B cell (primary cell): Measurements from ENCODE around the gene MFSD12. TPM values are rescaled to one million over a fixed set of nuclear protein-coding genes. Genes with fewer than 3 reads are reported as not detected.

Experiments used
- ATAC-seq: fragments of 200-7000 bp; cut with Tn5 transposase; one replicate; pipeline ENCODE4 v1.10.0; 2021; ENCODE audit warnings: low read depth, mild to moderate bottlenecking, moderate number of reproducible peaks, moderate library complexity
- CTCF ChIA-PET: fragments of 350-600 bp; sonication (Branson Sonifier 250); formaldehyde crosslinking; loops from one replicate; lab custom pipeline; 2021; ENCODE audit warnings: antibody characterized with exemption, inconsistent platforms; lab: Charles Lee
- POLR2A ChIA-PET: fragments of 350-600 bp; sonication (Branson Sonifier 250); formaldehyde crosslinking; loops from one replicate; lab custom pipeline; 2021; ENCODE audit warnings: antibody characterized with exemption; lab: Charles Lee
- DNase-seq: peaks from one replicate; pipeline ENCODE4 v3.0.0; 2013
- H2AFZ ChIP-seq: 2 replicates; pipeline ENCODE4 v1.6.1; 2012; ENCODE audit warnings: mild to moderate bottlenecking, low read depth, low read length; ENCODE audit not compliant: insufficient read depth, poor library complexity, severe bottlenecking
- H3K27ac ChIP-seq, 2 donors: 1 replicate in 1 of 2; 2 replicates in 1 of 2; pipeline ENCODE4 v1.5.1; 2012 to 2013; ENCODE audit warnings: low read length in 2 of 2, mild to moderate bottlenecking in 2 of 2, moderate library complexity in 1 of 2
- H3K27me3 ChIP-seq, 4 experiments: fragments of 200-600 bp in 1 of 4; sonication (generic) in 1 of 4; replicated peaks in 1 of 4; 1 replicate in 2 of 4; 2 replicates in 2 of 4; pipeline versions ENCODE4 v1.6.1 to v1.7.0; 2013 to 2016; ENCODE audit warnings: low read length in 3 of 4, mild to moderate bottlenecking in 2 of 4, mixed read lengths in 1 of 4, moderate library complexity in 1 of 4; ENCODE audit not compliant: insufficient read depth in 4 of 4, control insufficient read depth in 3 of 4; ENCODE audit errors: control extremely low read depth in 1 of 4
- H3K36me3 ChIP-seq, 2 experiments: replicated peaks in 1 of 2; 1 replicate in 1 of 2; 2 replicates in 1 of 2; pipeline versions ENCODE4 v1.6.1 to v1.7.1; 2013; ENCODE audit warnings: low read length in 1 of 2; ENCODE audit not compliant: insufficient read depth in 2 of 2, control insufficient read depth in 1 of 2; ENCODE audit errors: control extremely low read depth in 1 of 2, extremely low read depth in 1 of 2
- H3K4me1 ChIP-seq, 2 donors: fragments of 200-600 bp in 1 of 2; sonication (generic) in 1 of 2; 1 replicate in 1 of 2; 2 replicates in 1 of 2; pipeline versions ENCODE4 v1.5.1 to v1.6.1; 2013 to 2017; ENCODE audit warnings: low read length in 2 of 2; ENCODE audit not compliant: control insufficient read depth in 2 of 2, insufficient read depth in 2 of 2
- H3K4me2 ChIP-seq: replicated peaks from 2 replicates; pipeline ENCODE3; 2012; ENCODE audit warnings: mild to moderate bottlenecking, low read depth, low read length; ENCODE audit not compliant: poor library complexity, severe bottlenecking
- H3K4me3 ChIP-seq, 5 experiments: fragments of 200-600 bp in 1 of 5; sonication (generic) in 1 of 5; 1 replicate in 3 of 5; 2 replicates in 2 of 5; pipeline versions ENCODE4 v1.5.1 to v1.7.0; 2011 to 2016; ENCODE audit warnings: low read length in 4 of 5, mild to moderate bottlenecking in 4 of 5, low read depth in 2 of 5, control low read depth in 1 of 5, moderate library complexity in 1 of 5; ENCODE audit not compliant: insufficient read depth in 1 of 5; ENCODE audit errors: control extremely low read depth in 1 of 5, extremely low read depth in 1 of 5
- H3K79me2 ChIP-seq: fragments of 200-600 bp; sonication (generic); one replicate; pipeline ENCODE4 v1.6.0; 2016; ENCODE audit warnings: low read length; ENCODE audit not compliant: control insufficient read depth, insufficient read depth
- H3K9ac ChIP-seq: fragments of 200-600 bp; sonication (generic); 2 replicates; pipeline ENCODE4 v1.6.1; 2017; ENCODE audit warnings: mild to moderate bottlenecking, low read length, moderate library complexity
- H3K9me3 ChIP-seq, 3 donors: one replicate each; pipeline versions ENCODE4 v1.6.1 to v1.7.1; 2013; ENCODE audit warnings: low read length in 2 of 3; ENCODE audit not compliant: control insufficient read depth in 2 of 3, insufficient read depth in 1 of 3; ENCODE audit errors: control extremely low read depth in 1 of 3
- H4K20me1 ChIP-seq: 2 replicates; pipeline ENCODE4 v1.6.0; 2012; ENCODE audit warnings: mild to moderate bottlenecking, low read length; ENCODE audit not compliant: insufficient read depth, control insufficient read depth, poor library complexity, severe bottlenecking
- H3K27ac Mint-ChIP-seq: one replicate; pipeline ENCODE4 v1.8.0; 2021; ENCODE audit warnings: mixed read lengths
- H3K27me3 Mint-ChIP-seq: one replicate; pipeline ENCODE4 v1.8.0; 2021; ENCODE audit warnings: mixed read lengths
- H3K4me1 Mint-ChIP-seq: one replicate; pipeline ENCODE4 v1.8.0; 2021; ENCODE audit warnings: mixed read lengths
- H3K4me3 Mint-ChIP-seq: one replicate; pipeline ENCODE4 v1.8.0; 2021; ENCODE audit warnings: mixed read lengths
- H3K9me3 Mint-ChIP-seq: one replicate; pipeline ENCODE4 v1.8.0; 2022; ENCODE audit warnings: mixed read lengths; ENCODE audit not compliant: insufficient read depth
- CTCF ChIP-seq: fragments of 200-600 bp; IDR thresholded peaks from one replicate; pipeline ENCODE4 v1.8.0; 2022; ENCODE audit warnings: antibody characterized with exemption, mild to moderate bottlenecking
- EZH2 ChIP-seq: IDR thresholded peaks from 2 replicates; pipeline ENCODE4 v1.6.1; 2012; ENCODE audit warnings: borderline replicate concordance, low read depth, mild to moderate bottlenecking, moderate library complexity, low read length; ENCODE audit not compliant: insufficient read depth, poor library complexity, severe bottlenecking
- WGBS: methylation state at CpG from one replicate; pipeline ENCODE4 v1.1.5; 2013; ENCODE audit warnings: missing lambda C conversion rate; ENCODE audit not compliant: insufficient coverage; 5-methylcytosine and 5-hydroxymethylcytosine counted together
- intact Hi-C: fragments of 100-400 bp; cut with micrococcal nuclease; formaldehyde crosslinking; loops from one replicate; pipeline ENCODE4 v1.10.0; 2022
- polyA plus RNA-seq: library from polyadenylated mRNA; depleted of rRNA; stranded (reverse); fragments of >200 nt; gene quantifications from 2 replicates; pipeline ENCODE4 v1.2.3, GENCODE V29; 2012
- total RNA-seq, 2 donors: library from RNA; stranded (reverse); fragments of 120-200 nt in 1 of 2; gene quantifications; 1 replicate in 1 of 2; 2 replicates in 1 of 2; pipeline versions ENCODE4 v1.2.3 to v1.2.4, GENCODE V29; 2013 to 2022

The MFSD12 gene
- total and polyA plus RNA-seq, 2 donors (not counting 1 experiment from before 2014, with no cell fraction given), result 100 to 154 TPM

- H3K4me3 Mint-ChIP-seq, result no peak overlapping the region
- H3K27ac Mint-ChIP-seq, result no peak overlapping the region
- H3K27me3 ChIP-seq, result no peaks in the 10 kb centered on the region
- peak; percentile 31 for DNase-seq
- no peak for ATAC-seq
- no peaks in the 10 kb centered on the region for H3K79me2 ChIP-seq
- no peak overlapping the region for H3K4me2 ChIP-seq
- H3K4me1 ChIP-seq, result no peaks in the 10 kb centered on the region
- ChIA-PET POLR2A (no interaction called here), CTCF (interaction anchor here (1.5 kb wide), 1 partner anchor 9 kb away, joined by 3 read pairs; no protein-coding TSS in a partner anchor)
- no peak overlapping the region for H3K9ac ChIP-seq
- H3K27me3 Mint-ChIP-seq, result no peaks in the 10 kb centered on the region
- H3K36me3 ChIP-seq, result peaks cover 0 to 27% of the 10 kb centered on the region in 2 experiments
- H3K9me3 Mint-ChIP-seq, result no peaks in the 10 kb centered on the region
- no peak overlapping the region for H3K27ac ChIP-seq
- 90% methylated on average over 21 of the region's 22 CpGs for WGBS
- H4K20me1 ChIP-seq, result peaks cover 15% of the 10 kb centered on the region
- peaks cover 0 to 8% (median 0%) of the 10 kb centered on the region in 3 donors for H3K9me3 ChIP-seq
- H2AFZ ChIP-seq, result no peak overlapping the region
- no peaks in the 10 kb centered on the region for H3K4me1 Mint-ChIP-seq
- no peak for TF ChIP-seq CTCF
- TF ChIP-seq EZH2, result no peak
- intact Hi-C loops, result no loop called here
- no peak overlapping the region for H3K4me3 ChIP-seq
Measured at GRCh38 chr19:3537438-3538240, 19.7 kb downstream of the MFSD12 start.

- intact Hi-C loops, result no loop called here
- Histone ChIP-seq H3K79me2 (no peaks in the 10 kb centered on the region), H3K4me1 (no peaks in the 10 kb centered on the region), H3K4me3 (no peak overlapping the region), H3K4me2 (no peak overlapping the region), H3K27ac (no peak overlapping the region), H2AFZ (no peak overlapping the region), H3K9me3 (peaks cover 0 to 8% (median 0%) of the 10 kb centered on the region in 3 donors), H3K27me3 (no peaks in the 10 kb centered on the region), H3K9ac (no peak overlapping the region), H4K20me1 (peaks cover 15% of the 10 kb centered on the region), H3K36me3 (peaks cover 0 to 33% of the 10 kb centered on the region in 2 experiments)
- no peaks in the 10 kb centered on the region for H3K9me3 Mint-ChIP-seq
- DNase-seq (no peak), ATAC-seq (no peak)
- H3K27ac Mint-ChIP-seq, result no peak overlapping the region
- ChIA-PET CTCF (interaction anchor here (1.5 kb wide), 1 partner anchor 9 kb away, joined by 3 read pairs; no protein-coding TSS in a partner anchor), POLR2A (no interaction called here)
- no peaks in the 10 kb centered on the region for H3K27me3 Mint-ChIP-seq
- WGBS, result 79% methylated on average over 13 of the region's 13 CpGs
- no peak for TF ChIP-seq EZH2
- TF ChIP-seq CTCF, result no peak
- no peak overlapping the region for H3K4me3 Mint-ChIP-seq
- H3K4me1 Mint-ChIP-seq, result no peaks in the 10 kb centered on the region
Measured at GRCh38 chr19:3537101-3537437, 20.3 kb downstream of the MFSD12 start.
